Fibroblast of mammary gland (primary cell): ENCODE results near the gene GRPEL2.

Experiments used
- DNase-seq: peaks from one replicate; pipeline ENCODE4 v3.0.0-alpha.2; 2010; ENCODE audit warnings: low read depth
- H3K4me3 ChIP-seq: 2 replicates; pipeline ENCODE4 v1.5.1; 2011; ENCODE audit warnings: low read depth, mild to moderate bottlenecking, low read length, moderate library complexity; ENCODE audit not compliant: control insufficient read depth
- TF ChIP-seq, protein P1 (sequence below): conservative IDR thresholded peaks from 2 replicates; pipeline ENCODE4 v1.5.1; 2011; ENCODE audit warnings: low read depth, low read length, inconsistent platforms; ENCODE audit not compliant: control insufficient read depth, insufficient read depth

GRPEL2 gene

DNA sequence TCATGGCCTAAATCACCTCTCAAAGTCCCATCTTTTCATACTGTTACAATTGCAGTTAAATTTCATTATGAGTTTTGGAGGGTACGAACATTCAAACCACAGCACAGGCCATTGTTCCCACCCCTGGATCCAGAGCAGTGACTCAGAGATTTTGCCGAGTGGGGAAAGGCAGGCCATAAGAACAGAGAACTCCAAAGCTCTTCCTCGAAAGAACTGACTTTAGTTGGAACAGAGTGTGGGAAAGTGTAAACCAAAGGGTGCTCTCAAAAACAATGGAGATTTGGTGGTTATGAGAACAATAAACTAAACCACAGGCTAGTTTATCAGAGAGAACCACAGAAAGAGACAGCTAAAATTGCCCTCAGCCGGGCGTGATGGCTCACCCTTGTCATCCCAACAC is 19.4 kb upstream of the GRPEL2 start:
- DNase-seq: no peak
- TF ChIP-seq, protein P1, sequence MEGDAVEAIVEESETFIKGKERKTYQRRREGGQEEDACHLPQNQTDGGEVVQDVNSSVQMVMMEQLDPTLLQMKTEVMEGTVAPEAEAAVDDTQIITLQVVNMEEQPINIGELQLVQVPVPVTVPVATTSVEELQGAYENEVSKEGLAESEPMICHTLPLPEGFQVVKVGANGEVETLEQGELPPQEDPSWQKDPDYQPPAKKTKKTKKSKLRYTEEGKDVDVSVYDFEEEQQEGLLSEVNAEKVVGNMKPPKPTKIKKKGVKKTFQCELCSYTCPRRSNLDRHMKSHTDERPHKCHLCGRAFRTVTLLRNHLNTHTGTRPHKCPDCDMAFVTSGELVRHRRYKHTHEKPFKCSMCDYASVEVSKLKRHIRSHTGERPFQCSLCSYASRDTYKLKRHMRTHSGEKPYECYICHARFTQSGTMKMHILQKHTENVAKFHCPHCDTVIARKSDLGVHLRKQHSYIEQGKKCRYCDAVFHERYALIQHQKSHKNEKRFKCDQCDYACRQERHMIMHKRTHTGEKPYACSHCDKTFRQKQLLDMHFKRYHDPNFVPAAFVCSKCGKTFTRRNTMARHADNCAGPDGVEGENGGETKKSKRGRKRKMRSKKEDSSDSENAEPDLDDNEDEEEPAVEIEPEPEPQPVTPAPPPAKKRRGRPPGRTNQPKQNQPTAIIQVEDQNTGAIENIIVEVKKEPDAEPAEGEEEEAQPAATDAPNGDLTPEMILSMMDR: no peak
- no peak overlapping the region for H3K4me3 ChIP-seq

DNA sequence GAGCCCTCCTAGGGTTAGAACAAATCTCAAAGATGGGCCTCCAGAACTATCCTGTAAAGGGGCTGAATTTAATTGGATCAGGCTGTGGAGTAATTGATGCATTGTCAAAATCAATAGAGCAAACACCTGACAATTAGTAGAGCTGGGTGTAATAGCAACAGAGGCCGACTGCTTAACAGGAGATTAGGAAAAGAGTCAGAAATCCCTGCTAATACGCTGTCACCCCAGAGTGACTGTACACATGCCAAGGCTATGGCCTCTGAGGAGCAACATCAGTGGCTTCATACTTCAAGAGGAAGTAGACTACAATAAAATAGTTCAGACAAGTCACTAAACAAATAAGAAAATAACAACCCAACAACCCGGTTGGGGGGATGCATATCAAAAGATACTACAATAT is 18.7 kb upstream of the GRPEL2 start:
- no peak overlapping the region for H3K4me3 ChIP-seq
- TF ChIP-seq, protein P1: no peak
- DNase-seq: no peak

DNA sequence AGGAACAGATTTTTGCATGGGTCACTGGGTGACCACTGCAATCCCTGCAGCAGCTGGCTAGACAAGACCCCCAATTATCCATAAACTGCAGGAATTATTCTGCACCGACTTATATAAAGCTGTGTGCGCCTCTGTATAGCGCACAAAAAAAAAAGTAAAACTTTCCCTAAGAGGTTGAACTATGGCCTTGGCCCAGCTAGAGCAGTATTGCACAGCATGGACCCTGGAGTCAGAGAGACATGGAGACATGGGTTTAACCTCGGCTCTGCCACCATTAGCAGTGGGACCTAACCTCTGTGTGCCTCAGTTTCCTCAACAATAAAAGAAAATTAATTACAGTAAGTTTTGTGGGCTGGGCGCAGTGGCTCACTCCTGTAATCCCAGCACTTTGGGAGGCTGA is 17.1 kb upstream of the GRPEL2 start:
- TF ChIP-seq, protein P1: no peak
- no peak overlapping the region for H3K4me3 ChIP-seq
- no peak for DNase-seq

DNA sequence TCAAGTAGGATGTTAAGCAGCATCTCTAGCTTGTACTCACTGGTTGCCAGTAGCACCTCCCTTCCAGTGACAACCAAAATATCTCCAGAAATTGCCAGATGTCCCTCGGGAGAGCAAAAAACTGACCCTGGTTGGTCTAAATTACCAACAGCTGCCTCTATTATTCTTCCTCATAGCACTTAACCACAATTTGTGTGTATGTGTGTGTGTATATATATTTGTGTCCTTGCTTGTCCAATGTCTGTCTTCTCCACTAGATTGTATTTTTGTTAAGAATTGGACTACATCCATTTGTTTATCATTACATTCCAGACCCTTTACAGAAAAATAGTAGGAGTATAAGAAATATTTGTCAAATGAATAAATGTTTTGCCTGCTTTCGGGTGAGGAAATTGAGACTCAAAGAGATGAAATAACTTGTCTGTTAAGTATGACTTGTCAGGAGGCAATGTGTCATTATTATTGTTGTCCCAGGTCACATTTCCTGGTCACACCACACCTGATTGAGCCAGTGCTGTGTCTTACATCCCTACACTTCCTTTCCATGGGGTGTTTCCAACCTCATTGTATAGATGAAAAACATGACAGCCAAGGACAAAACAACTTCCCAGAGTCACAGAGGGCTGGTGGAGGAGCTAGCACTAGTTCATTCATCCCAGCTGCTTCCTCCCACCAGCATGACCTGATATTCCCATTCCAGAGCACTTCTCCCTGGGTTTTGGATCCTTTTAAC is 11.4 kb upstream of the GRPEL2 start:
- DNase-seq: no peak
- no peak overlapping the region for H3K4me3 ChIP-seq
- TF ChIP-seq, protein P1: no peak

DNA sequence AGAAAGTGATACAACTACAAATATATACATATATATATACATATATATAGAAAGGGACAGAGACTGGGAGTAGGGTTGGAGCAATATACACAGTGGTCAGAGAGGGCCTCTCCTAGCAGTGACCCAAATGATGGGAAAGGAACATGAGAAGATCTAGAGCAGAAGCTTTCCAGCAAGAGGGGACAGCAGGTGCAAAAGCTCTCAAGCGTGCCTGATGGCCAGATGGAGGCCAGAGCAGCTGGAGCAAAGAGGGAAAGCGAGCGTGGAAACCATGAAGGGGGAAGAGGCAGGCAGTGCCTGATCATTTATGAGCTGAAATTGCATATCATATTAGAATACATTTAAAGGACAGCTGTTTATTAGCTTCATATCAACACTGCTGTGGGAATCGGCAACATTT is 7.6 kb upstream of the GRPEL2 start:
- TF ChIP-seq, protein P1: no peak
- no peak for DNase-seq
- no peak overlapping the region for H3K4me3 ChIP-seq

DNA sequence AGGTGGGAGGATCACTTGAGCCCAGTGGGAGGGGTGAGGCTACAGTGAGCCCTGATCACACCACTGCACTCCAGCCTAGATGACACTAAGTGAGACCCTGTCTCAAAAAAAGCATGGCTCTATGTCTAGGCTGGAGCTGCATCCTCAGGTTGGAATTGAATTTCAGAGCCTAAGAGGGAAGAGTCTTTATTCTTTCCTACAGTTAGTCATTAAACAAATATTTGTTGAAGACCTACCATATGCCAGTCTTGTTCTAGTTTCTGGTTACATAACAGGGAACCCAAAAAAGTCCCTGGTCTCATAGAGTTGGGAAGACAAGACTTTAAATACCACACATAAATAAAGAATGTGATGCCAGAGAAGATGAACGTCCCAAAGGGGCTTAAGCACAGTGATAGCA is 6.9 kb upstream of the GRPEL2 start:
- H3K4me3 ChIP-seq: no peak overlapping the region
- no peak for DNase-seq
- TF ChIP-seq, protein P1: no peak
